ENCODE measurements around the gene NPHP4. TPM values are rescaled to one million over a fixed set of nuclear protein-coding genes. Genes with fewer than 3 reads are reported as not detected.

NPHP4 gene
- polyA plus RNA-seq, 3 donors from 2014 or later: 0.59 to 1.4 (median 1.00) TPM

- Mint-ChIP-seq H3K4me1 (no peaks in the 10 kb centered on the region), H3K27ac (no peak overlapping the region), H3K27me3 (ENCODE audit: low read depth in 3 of 3) (peaks cover 0 to 2% (median 1%) of the 10 kb centered on the region in 3 donors), H3K36me3 (peaks cover 0 to 3% (median 0%) of the 10 kb centered on the region in 3 donors), H3K9me3 (no peaks in the 10 kb centered on the region), H3K4me3 (no peak overlapping the region)
- no peak for DNase-seq
Observed at GRCh38 chr1:5886541-5887348, 105.5 kb downstream of the NPHP4 start.

DNA sequence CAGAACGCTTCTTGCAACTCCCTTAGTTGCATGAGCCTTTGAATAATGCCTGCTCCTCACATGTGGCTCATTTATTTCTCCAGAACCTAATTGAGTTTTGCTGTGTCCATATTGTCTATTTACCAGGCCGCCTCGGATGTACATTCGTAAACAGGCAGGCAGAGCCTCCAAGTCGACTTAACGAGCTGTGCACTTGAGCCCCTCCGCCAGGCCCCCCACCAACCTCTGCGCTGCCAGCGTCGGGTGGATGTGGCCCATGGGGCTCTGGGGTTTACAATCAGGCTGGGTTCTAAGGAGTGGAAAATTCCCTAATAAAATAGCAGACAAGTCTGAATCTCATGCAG, 106.1 kb downstream of the NPHP4 start:
- Mint-ChIP-seq H3K27me3 (ENCODE audit: low read depth in 3 of 3) (peaks cover 0 to 2% (median 1%) of the 10 kb centered on the region in 3 donors), H3K27ac (no peak overlapping the region), H3K9me3 (no peaks in the 10 kb centered on the region), H3K4me3 (no peak overlapping the region), H3K36me3 (peaks cover 0 to 3% (median 0%) of the 10 kb centered on the region in 3 donors), H3K4me1 (no peaks in the 10 kb centered on the region)
- DNase-seq: no peak

GRCh38 chr1:5885471-5886139, 106.6 kb downstream of the NPHP4 start:
- peaks cover 0 to 3% (median 0%) of the 10 kb centered on the region in 3 donors for H3K36me3 Mint-ChIP-seq
- no peak overlapping the region for H3K27ac Mint-ChIP-seq
- H3K27me3 Mint-ChIP-seq (ENCODE audit: low read depth in 3 of 3): peaks cover 0 to 2% (median 1%) of the 10 kb centered on the region in 3 donors
- no peak for DNase-seq
- H3K4me1 Mint-ChIP-seq: no peaks in the 10 kb centered on the region
- no peak overlapping the region for H3K4me3 Mint-ChIP-seq
- H3K9me3 Mint-ChIP-seq: no peaks in the 10 kb centered on the region

- H3K36me3 Mint-ChIP-seq: peaks cover 0 to 10% (median 10%) of the 10 kb centered on the region in 3 donors
- DNase-seq: no peak
- H3K4me3 Mint-ChIP-seq: no peak overlapping the region
- H3K27ac Mint-ChIP-seq: no peak overlapping the region
- H3K27me3 Mint-ChIP-seq (ENCODE audit: low read depth in 3 of 3): peaks cover 0 to 4% (median 1%) of the 10 kb centered on the region in 3 donors
- no peaks in the 10 kb centered on the region for H3K4me1 Mint-ChIP-seq
- no peaks in the 10 kb centered on the region for H3K9me3 Mint-ChIP-seq
Observed at GRCh38 chr1:5884110-5884509, 108.1 kb downstream of the NPHP4 start.

DNA sequence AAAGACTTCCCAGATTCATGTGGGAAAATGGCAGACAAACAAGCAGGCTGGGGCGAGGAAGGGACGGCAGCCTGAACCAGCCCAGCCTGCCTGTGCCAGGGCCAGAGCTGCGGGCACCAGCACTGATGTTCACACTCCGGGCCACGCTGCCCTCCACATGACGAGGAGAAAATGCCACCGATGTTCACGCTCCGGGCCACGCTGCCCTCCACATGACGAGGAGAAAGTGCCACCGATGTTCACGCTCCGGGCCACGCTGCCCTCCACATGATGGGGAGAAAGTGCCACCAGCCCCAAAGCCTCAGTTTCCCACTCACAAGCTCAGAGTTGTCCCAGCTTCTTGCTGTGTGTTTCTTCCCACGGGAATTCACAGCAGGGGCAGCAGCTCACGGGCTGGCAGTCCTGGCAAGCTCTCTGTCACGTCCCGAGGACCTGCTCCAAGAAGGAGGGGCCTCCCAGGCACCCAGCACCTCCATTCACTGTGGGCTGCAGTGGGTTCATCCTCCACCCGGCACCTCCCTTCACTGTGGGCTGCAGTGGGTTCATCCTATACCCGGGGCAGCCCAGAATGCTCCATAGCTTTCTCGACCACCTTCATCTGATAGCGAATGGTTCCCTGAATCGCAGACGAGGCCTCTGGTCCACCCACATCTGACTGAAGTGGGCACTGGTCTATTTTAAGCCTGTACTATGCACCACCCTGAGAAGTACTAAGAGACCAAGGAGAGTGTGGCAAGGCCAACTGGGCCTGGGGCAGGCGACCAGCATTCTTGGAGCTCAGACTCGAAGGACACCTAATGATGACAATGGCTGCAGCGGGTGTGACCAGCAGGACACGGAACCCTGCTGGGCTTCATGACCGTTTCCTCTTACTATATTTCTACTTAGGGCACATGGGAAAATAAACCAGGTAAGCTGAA, 108.8 kb downstream of the NPHP4 start:
- H3K4me3 Mint-ChIP-seq: no peak overlapping the region
- no peaks in the 10 kb centered on the region for H3K9me3 Mint-ChIP-seq
- H3K4me1 Mint-ChIP-seq: no peaks in the 10 kb centered on the region
- H3K27me3 Mint-ChIP-seq (ENCODE audit: low read depth in 3 of 3): peaks cover 0 to 4% (median 3%) of the 10 kb centered on the region in 3 donors
- H3K36me3 Mint-ChIP-seq: peaks cover 0 to 11% (median 10%) of the 10 kb centered on the region in 3 donors
- no peak for DNase-seq
- H3K27ac Mint-ChIP-seq: no peak overlapping the region

GRCh38 chr1:5882367-5883128, 109.7 kb downstream of the NPHP4 start:
- DNase-seq: no peak
- peaks cover 0 to 4% (median 3%) of the 10 kb centered on the region in 3 donors for H3K27me3 Mint-ChIP-seq (ENCODE audit: low read depth in 3 of 3)
- no peaks in the 10 kb centered on the region for H3K4me1 Mint-ChIP-seq
- H3K4me3 Mint-ChIP-seq: no peak overlapping the region
- H3K9me3 Mint-ChIP-seq: no peaks in the 10 kb centered on the region
- H3K27ac Mint-ChIP-seq: no peak overlapping the region
- peaks cover 0 to 11% (median 10%) of the 10 kb centered on the region in 3 donors for H3K36me3 Mint-ChIP-seq

DNA sequence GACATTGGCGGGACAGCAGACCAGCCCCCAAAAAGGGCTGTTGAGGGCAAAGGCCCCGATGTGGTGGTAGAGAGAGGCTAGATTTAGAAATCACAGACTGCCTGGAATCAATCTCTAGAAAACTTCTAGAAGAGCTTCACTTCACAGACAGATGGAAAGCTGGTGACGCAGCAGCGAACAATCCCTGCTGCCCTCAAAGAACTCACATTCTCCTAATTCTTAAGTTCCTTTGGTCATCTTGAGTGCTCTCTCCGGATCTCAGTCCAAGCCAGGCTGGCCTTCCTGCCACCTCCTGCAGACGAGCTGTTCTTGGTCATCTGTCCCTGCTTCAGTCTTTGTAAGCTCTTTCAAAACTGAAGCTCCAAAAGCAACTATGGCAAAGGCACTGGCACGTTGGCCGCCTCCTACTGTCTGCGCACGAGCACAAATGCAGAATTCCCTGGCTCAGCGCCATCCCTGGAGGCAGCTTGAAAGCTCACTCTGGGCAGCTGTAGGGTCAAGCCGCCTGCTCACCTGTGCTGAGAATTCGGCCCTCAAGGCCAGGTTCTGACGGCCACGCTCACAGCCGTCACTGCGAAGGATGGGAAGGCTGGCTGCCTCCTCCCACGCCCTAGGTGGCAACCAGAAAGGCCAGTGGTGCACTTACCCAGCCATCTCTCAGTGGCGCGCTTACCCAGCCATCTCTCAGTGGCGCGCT, 110.6 kb downstream of the NPHP4 start:
- H3K4me3 Mint-ChIP-seq: no peak overlapping the region
- H3K9me3 Mint-ChIP-seq: no peaks in the 10 kb centered on the region
- H3K27ac Mint-ChIP-seq: no peak overlapping the region
- H3K36me3 Mint-ChIP-seq: peaks cover 0 to 11% (median 10%) of the 10 kb centered on the region in 3 donors
- H3K27me3 Mint-ChIP-seq (ENCODE audit: low read depth in 3 of 3): peaks cover 0 to 4% (median 3%) of the 10 kb centered on the region in 3 donors
- H3K4me1 Mint-ChIP-seq: no peaks in the 10 kb centered on the region
- no peak for DNase-seq

GRCh38 chr1:5880630-5881405, 111.4 kb downstream of the NPHP4 start:
- H3K9me3 Mint-ChIP-seq: no peaks in the 10 kb centered on the region

DNA sequence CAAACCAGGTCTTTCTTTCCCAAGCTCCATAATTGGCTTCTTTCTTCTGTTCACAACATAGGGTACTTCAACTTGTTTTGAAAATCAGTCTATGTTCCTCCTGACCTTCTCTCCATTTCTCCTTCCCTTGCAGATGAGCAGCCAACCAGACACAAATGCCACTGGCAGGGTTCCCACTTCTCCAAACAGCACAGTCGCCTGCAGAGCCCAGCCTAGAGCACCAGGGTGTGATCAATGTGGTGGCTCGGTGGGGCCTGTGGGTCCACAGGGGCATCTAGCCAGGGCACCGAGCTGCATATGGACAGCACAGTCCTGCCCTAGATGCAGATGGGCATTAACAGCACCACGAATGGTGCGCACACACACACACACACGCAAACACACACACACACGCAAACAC, 112.8 kb downstream of the NPHP4 start:
- no peak for DNase-seq
- no peaks in the 10 kb centered on the region for H3K9me3 Mint-ChIP-seq
- H3K27me3 Mint-ChIP-seq (ENCODE audit: low read depth in 3 of 3): peaks cover 0 to 8% (median 3%) of the 10 kb centered on the region in 3 donors
- H3K4me3 Mint-ChIP-seq: no peak overlapping the region
- peaks cover 0 to 11% (median 10%) of the 10 kb centered on the region in 3 donors for H3K36me3 Mint-ChIP-seq
- H3K4me1 Mint-ChIP-seq: no peaks in the 10 kb centered on the region
- H3K27ac Mint-ChIP-seq: peak overlapping the region in 1 of 6 donors; percentile 33

More at GRCh38 chr1:5880630-5881405, 111.4 kb downstream of the NPHP4 start:
- Mint-ChIP-seq H3K36me3 (peaks cover 0 to 11% (median 10%) of the 10 kb centered on the region in 3 donors), H3K4me1 (no peaks in the 10 kb centered on the region), H3K4me3 (no peak overlapping the region), H3K27me3 (ENCODE audit: low read depth in 3 of 3) (peaks cover 0 to 5% (median 3%) of the 10 kb centered on the region in 3 donors), H3K27ac (no peak overlapping the region)
- no peak for DNase-seq

DNA sequence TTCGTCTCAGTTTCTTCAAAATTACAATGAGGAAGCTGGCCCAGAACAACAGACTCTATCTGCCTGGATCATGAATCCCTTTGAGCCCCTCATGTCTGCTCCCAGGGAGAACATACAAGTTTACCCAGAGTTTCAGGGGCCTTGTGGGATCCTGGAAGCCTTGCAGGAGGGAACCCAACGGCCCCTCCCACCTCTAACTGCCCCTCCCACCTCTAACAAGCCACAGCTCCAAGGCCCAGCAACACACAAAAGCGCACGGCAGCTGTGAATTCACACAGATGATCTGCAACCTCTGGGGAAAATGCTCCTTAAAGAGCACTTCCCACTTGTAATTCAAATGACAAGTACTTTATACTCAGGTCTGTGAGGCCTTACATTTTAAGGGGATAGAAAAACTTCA, 113.3 kb downstream of the NPHP4 start:
- H3K27me3 Mint-ChIP-seq (ENCODE audit: low read depth in 3 of 3): peaks cover 0 to 8% (median 3%) of the 10 kb centered on the region in 3 donors

DNA sequence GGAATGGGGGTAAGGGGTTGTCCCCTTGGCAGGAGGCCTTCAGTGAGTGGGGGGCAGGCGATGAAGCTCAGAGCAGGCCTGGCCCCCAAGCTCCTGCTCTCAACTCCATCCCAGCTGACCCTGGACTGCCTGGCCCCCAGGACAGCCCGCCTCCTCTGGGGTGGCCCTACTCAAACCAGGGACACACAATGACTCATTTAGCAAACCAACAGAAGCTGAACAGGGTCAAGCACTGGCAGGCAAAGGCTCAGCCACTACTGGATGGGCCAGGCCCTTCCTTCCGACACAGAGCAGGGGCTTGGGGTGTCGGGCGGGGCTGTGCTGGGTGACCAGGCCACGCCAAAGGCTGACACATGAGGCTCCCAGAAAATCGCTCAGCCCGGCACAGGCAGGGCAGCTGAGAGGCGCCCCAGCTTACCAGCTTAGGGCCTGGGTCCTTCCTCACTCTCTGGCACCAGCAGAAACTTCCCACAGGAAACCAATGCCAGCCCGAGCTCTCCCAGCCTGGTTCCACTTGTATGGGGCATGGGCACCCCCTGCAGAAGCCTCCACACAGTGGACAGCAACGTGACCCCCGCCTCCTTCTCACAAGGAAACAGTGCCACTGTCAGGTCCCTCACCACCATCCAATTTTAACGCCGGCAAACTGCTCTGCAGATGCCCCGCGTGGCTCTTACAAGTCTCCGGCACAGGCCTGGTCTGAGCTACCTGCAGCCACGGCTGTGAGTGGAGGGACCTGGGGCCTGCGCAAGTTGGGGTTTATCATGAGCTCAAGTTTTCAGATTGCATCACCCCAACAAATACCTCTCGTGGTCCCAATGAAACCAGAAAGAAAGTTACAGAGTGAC, 114.3 kb downstream of the NPHP4 start:
- Mint-ChIP-seq H3K36me3 (peaks cover 6 to 17% (median 16%) of the 10 kb centered on the region in 3 donors), H3K27me3 (ENCODE audit: low read depth in 3 of 3) (peaks cover 0 to 8% (median 2%) of the 10 kb centered on the region in 3 donors), H3K4me3 (no peak overlapping the region), H3K27ac (no peak overlapping the region), H3K9me3 (no peaks in the 10 kb centered on the region), H3K4me1 (no peaks in the 10 kb centered on the region)
- no peak for DNase-seq

More for the DNA sequence above, 113.3 kb downstream of the NPHP4 start:
- H3K4me3 Mint-ChIP-seq: no peak overlapping the region
- no peak overlapping the region for H3K27ac Mint-ChIP-seq
- no peaks in the 10 kb centered on the region for H3K9me3 Mint-ChIP-seq
- peaks cover 3 to 12% (median 11%) of the 10 kb centered on the region in 3 donors for H3K36me3 Mint-ChIP-seq
- H3K4me1 Mint-ChIP-seq: no peaks in the 10 kb centered on the region
- DNase-seq: no peak

Data from immature natural killer cell (primary cell).